GM23338 (cell line): ENCODE data around the gene ADGRD1. TPM values are rescaled to one million over a fixed set of nuclear protein-coding genes. Genes with fewer than 3 reads are reported as not detected.

Experiments used
- ATAC-seq: fragments of 200-7000 bp; cut with Tn5 transposase; 3 replicates; pipeline ENCODE4 v1.9.1; 2020
- DNase-seq: peaks from one replicate; pipeline ENCODE4 v3.0.0-alpha.2; 2015; ENCODE audit warnings: low spot score
- H2AFZ ChIP-seq: fragments of 200-600 bp; sonication (generic); 2 replicates; pipeline ENCODE4 v1.8.0; 2016; ENCODE audit warnings: antibody characterized with exemption, mild to moderate bottlenecking, moderate library complexity
- H3F3A ChIP-seq: fragments of 200-600 bp; sonication (generic); replicated peaks from 2 replicates; pipeline ENCODE4 v1.8.0; 2017; ENCODE audit warnings: antibody characterized with exemption, mixed run types, low read depth
- H3K27ac ChIP-seq: fragments of 200-600 bp; sonication (generic); 2 replicates; pipeline ENCODE4 v1.6.1; 2016; ENCODE audit warnings: low read depth
- H3K27me3 ChIP-seq: fragments of 200-600 bp; sonication (generic); 2 replicates; pipeline ENCODE4 v1.8.0; 2016; ENCODE audit warnings: mild to moderate bottlenecking, mixed run types, moderate library complexity; ENCODE audit not compliant: insufficient read depth
- H3K36me3 ChIP-seq: fragments of 200-600 bp; sonication (generic); 2 replicates; pipeline ENCODE4 v1.8.0; 2016; ENCODE audit warnings: mild to moderate bottlenecking; ENCODE audit not compliant: insufficient read depth
- H3K4me1 ChIP-seq: fragments of 200-600 bp; sonication (generic); 2 replicates; pipeline ENCODE4 v1.8.0; 2016; ENCODE audit warnings: mild to moderate bottlenecking, moderate library complexity; ENCODE audit not compliant: insufficient read depth
- H3K4me2 ChIP-seq: fragments of 200-600 bp; sonication (generic); 2 replicates; pipeline ENCODE4 v1.7.1; 2017; ENCODE audit warnings: mixed run types
- H3K4me3 ChIP-seq: fragments of 200-600 bp; sonication (generic); 2 replicates; pipeline ENCODE4 v1.6.1; 2016; ENCODE audit warnings: mixed run types
- H3K79me2 ChIP-seq: fragments of 200-600 bp; sonication (generic); replicated peaks from 2 replicates; pipeline ENCODE4 v1.8.0; 2017; ENCODE audit warnings: mild to moderate bottlenecking; ENCODE audit not compliant: insufficient read depth
- H3K9me2 ChIP-seq: fragments of 200-600 bp; sonication (generic); 2 replicates; pipeline ENCODE4 v1.8.0; 2017; ENCODE audit not compliant: insufficient read depth
- H4K20me1 ChIP-seq: fragments of 200-600 bp; sonication (generic); replicated peaks from 2 replicates; pipeline ENCODE4 v1.8.0; 2017; ENCODE audit warnings: mild to moderate bottlenecking; ENCODE audit not compliant: insufficient read depth
- H3K27ac Mint-ChIP-seq: 2 replicates; pipeline ENCODE4 v1.8.0; 2020; ENCODE audit warnings: inconsistent platforms, mild to moderate bottlenecking, moderate library complexity, mixed read lengths
- H3K27me3 Mint-ChIP-seq: 3 replicates; pipeline ENCODE4 v1.8.0; 2022; ENCODE audit warnings: low read depth, mild to moderate bottlenecking, moderate library complexity, mixed read lengths, inconsistent platforms; ENCODE audit not compliant: insufficient read depth, poor library complexity
- H3K36me3 Mint-ChIP-seq: 3 replicates; pipeline ENCODE4 v1.8.0; 2021; ENCODE audit warnings: low read depth, mild to moderate bottlenecking, inconsistent platforms, moderate library complexity, mixed read lengths
- H3K4me1 Mint-ChIP-seq: 3 replicates; pipeline ENCODE4 v1.8.0; 2020; ENCODE audit warnings: mild to moderate bottlenecking, inconsistent platforms, mixed read lengths
- H3K4me3 Mint-ChIP-seq: 3 replicates; pipeline ENCODE4 v1.8.0; 2021; ENCODE audit warnings: moderate library complexity, mild to moderate bottlenecking, inconsistent platforms, mixed read lengths
- H3K9me3 Mint-ChIP-seq: 3 replicates; pipeline ENCODE4 v1.8.0; 2020; ENCODE audit warnings: moderate library complexity, mild to moderate bottlenecking, inconsistent platforms, mixed read lengths
- JUNB ChIP-seq: IDR thresholded peaks from one replicate; pipeline ENCODE4 v1.6.1; 2016; ENCODE audit warnings: antibody characterized with exemption; ENCODE audit not compliant: unreplicated experiment
- NANOG ChIP-seq: IDR thresholded peaks from 2 replicates; pipeline ENCODE4 v1.6.1; 2016; ENCODE audit warnings: antibody characterized with exemption, borderline replicate concordance
- POLR2AphosphoS5 ChIP-seq: IDR thresholded peaks from 2 replicates; pipeline ENCODE4 v1.6.1; 2016; ENCODE audit warnings: antibody characterized with exemption, low read depth
- ZNF114 ChIP-seq: fragments of 250-450 bp; sonication (Bioruptor Pico); IDR thresholded peaks from 2 replicates; pipeline ENCODE4 v1.5.0; 2020; ENCODE audit warnings: mild to moderate bottlenecking, moderate library complexity
- ZNF331 ChIP-seq: fragments of 250-450 bp; sonication (Bioruptor Pico); IDR thresholded peaks from 2 replicates; pipeline ENCODE4 v1.5.0; 2020; ENCODE audit warnings: low read depth, mild to moderate bottlenecking, moderate library complexity
- polyA plus RNA-seq: library from polyadenylated mRNA; unstranded; fragments of >200 nt; fragmentation: Nextera tagmentation; extraction: Ambion mirVana; gene quantifications from 2 replicates; pipeline ENCODE4 v1.2.1, GENCODE V29; 2016
- total RNA-seq: library from RNA; depleted of rRNA; stranded (reverse); fragments of >200 nt; shearing (Covaris generic); gene quantifications from 2 replicates; pipeline ENCODE4 v1.2.3, GENCODE V29; 2014
- TF ChIP-seq, protein P1 (sequence below): fragments of 250-450 bp; sonication (Bioruptor Pico); IDR thresholded peaks from 2 replicates; pipeline ENCODE4 v1.5.0; 2020; ENCODE audit warnings: mild to moderate bottlenecking, moderate library complexity
- TF ChIP-seq, protein P2 (sequence below), 2 experiments: fragments of 200-600 bp in 1 of 2; sonication (generic) in 1 of 2; conservative IDR thresholded peaks; 2 replicates each; pipeline versions ENCODE4 v1.5.1 to v1.6.1; 2016 to 2017; ENCODE audit warnings: antibody characterized with exemption in 2 of 2, low read depth in 2 of 2, mild to moderate bottlenecking in 2 of 2, moderate library complexity in 1 of 2
- TF ChIP-seq, protein P3 (sequence below): IDR thresholded peaks from 2 replicates; pipeline ENCODE4 v1.6.1; 2016; ENCODE audit warnings: antibody characterized with exemption
- TF ChIP-seq, protein P4 (sequence below): IDR thresholded peaks from one replicate; pipeline ENCODE4 v1.6.1; 2018; ENCODE audit warnings: antibody characterized with exemption; ENCODE audit not compliant: unreplicated experiment

ADGRD1 gene
- total and polyA plus RNA-seq, 2 experiments from 2014 or later, result 1.4 TPM; not detected in 1

DNA sequence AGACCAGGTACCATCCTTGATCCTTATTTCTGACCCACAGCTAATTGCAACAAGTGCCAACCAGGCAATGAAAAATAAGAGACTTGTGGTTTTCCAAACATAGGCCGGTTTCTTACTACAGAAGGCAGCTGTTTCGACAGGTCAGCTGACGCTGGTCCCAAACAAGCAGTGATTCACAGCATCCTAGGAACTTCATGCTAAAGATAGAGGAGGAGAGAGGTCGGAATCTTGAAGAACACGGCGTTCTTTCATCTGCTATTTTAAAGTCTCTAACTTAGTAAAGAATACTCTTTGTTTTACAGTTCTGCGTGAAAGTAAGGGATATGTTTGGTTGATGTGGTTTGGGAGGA is 28.1 kb upstream of the ADGRD1 start (continued):
- TF ChIP-seq, protein P1, sequence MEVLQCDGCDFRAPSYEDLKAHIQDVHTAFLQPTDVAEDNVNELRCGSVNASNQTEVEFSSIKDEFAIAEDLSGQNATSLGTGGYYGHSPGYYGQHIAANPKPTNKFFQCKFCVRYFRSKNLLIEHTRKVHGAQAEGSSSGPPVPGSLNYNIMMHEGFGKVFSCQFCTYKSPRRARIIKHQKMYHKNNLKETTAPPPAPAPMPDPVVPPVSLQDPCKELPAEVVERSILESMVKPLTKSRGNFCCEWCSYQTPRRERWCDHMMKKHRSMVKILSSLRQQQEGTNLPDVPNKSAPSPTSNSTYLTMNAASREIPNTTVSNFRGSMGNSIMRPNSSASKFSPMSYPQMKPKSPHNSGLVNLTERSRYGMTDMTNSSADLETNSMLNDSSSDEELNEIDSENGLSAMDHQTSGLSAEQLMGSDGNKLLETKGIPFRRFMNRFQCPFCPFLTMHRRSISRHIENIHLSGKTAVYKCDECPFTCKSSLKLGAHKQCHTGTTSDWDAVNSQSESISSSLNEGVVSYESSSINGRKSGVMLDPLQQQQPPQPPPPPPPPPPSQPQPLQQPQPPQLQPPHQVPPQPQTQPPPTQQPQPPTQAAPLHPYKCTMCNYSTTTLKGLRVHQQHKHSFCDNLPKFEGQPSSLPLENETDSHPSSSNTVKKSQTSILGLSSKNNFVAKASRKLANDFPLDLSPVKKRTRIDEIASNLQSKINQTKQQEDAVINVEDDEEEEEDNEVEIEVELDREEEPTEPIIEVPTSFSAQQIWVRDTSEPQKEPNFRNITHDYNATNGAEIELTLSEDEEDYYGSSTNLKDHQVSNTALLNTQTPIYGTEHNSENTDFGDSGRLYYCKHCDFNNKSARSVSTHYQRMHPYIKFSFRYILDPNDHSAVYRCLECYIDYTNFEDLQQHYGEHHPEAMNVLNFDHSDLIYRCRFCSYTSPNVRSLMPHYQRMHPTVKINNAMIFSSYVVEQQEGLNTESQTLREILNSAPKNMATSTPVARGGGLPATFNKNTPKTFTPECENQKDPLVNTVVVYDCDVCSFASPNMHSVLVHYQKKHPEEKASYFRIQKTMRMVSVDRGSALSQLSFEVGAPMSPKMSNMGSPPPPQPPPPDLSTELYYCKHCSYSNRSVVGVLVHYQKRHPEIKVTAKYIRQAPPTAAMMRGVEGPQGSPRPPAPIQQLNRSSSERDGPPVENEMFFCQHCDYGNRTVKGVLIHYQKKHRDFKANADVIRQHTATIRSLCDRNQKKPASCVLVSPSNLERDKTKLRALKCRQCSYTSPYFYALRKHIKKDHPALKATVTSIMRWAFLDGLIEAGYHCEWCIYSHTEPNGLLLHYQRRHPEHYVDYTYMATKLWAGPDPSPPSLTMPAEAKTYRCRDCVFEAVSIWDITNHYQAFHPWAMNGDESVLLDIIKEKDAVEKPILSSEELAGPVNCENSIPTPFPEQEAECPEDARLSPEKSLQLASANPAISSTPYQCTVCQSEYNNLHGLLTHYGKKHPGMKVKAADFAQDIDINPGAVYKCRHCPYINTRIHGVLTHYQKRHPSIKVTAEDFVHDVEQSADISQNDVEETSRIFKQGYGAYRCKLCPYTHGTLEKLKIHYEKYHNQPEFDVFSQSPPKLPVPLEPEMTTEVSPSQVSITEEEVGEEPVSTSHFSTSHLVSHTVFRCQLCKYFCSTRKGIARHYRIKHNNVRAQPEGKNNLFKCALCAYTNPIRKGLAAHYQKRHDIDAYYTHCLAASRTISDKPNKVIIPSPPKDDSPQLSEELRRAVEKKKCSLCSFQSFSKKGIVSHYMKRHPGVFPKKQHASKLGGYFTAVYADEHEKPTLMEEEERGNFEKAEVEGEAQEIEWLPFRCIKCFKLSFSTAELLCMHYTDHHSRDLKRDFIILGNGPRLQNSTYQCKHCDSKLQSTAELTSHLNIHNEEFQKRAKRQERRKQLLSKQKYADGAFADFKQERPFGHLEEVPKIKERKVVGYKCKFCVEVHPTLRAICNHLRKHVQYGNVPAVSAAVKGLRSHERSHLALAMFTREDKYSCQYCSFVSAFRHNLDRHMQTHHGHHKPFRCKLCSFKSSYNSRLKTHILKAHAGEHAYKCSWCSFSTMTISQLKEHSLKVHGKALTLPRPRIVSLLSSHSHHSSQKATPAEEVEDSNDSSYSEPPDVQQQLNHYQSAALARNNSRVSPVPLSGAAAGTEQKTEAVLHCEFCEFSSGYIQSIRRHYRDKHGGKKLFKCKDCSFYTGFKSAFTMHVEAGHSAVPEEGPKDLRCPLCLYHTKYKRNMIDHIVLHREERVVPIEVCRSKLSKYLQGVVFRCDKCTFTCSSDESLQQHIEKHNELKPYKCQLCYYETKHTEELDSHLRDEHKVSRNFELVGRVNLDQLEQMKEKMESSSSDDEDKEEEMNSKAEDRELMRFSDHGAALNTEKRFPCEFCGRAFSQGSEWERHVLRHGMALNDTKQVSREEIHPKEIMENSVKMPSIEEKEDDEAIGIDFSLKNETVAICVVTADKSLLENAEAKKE (CRISPR knock-in tag), result no peak
- no peak for TF ChIP-seq NANOG
- TF ChIP-seq POLR2AphosphoS5, result no peak
- TF ChIP-seq, protein P2, sequence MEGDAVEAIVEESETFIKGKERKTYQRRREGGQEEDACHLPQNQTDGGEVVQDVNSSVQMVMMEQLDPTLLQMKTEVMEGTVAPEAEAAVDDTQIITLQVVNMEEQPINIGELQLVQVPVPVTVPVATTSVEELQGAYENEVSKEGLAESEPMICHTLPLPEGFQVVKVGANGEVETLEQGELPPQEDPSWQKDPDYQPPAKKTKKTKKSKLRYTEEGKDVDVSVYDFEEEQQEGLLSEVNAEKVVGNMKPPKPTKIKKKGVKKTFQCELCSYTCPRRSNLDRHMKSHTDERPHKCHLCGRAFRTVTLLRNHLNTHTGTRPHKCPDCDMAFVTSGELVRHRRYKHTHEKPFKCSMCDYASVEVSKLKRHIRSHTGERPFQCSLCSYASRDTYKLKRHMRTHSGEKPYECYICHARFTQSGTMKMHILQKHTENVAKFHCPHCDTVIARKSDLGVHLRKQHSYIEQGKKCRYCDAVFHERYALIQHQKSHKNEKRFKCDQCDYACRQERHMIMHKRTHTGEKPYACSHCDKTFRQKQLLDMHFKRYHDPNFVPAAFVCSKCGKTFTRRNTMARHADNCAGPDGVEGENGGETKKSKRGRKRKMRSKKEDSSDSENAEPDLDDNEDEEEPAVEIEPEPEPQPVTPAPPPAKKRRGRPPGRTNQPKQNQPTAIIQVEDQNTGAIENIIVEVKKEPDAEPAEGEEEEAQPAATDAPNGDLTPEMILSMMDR (conservative IDR thresholded peaks at IDR 0.05; ENCODE audit: low read depth in 2 of 2), result no peak
- no peak for TF ChIP-seq ZNF114 (CRISPR knock-in tag)
- TF ChIP-seq ZNF331, result no peak

DNA sequence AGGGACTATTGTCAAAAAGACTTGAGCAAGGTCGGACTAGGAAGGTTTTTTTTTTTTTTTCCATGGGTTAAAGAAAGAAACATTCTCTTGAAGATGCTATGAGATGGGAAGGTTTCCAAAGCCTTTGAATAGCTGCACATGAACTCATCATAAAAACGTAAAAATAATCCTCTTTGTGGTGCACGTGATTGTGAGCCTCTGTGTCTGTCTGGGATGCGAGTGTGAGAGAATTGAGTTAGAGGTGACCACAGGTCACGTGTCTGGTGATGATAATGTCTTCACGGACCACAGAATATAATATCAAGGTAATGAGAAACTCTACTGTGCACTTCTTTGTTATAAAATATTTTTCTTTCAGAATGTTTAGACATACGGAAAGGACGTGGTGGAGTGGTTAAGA is 24.3 kb upstream of the ADGRD1 start:
- Histone ChIP-seq H3K79me2 (no peaks in the 10 kb centered on the region), H3F3A (no peaks in the 10 kb centered on the region), H2AFZ (no peak overlapping the region), H3K27ac (no peak overlapping the region), H3K27me3 (no peaks in the 10 kb centered on the region), H3K9me2 (no peaks in the 10 kb centered on the region), H4K20me1 (no peaks in the 10 kb centered on the region), H3K4me2 (no peak overlapping the region), H3K36me3 (no peaks in the 10 kb centered on the region), H3K4me3 (no peak overlapping the region), H3K4me1 (no peaks in the 10 kb centered on the region)
- H3K9me3 Mint-ChIP-seq, result peaks cover 2% of the 10 kb centered on the region; the same call in 2 of the 3 replicates
- no peaks in the 10 kb centered on the region for H3K36me3 Mint-ChIP-seq
- H3K4me3 Mint-ChIP-seq, result no peak overlapping the region
- ATAC-seq (no peak), DNase-seq (no peak)
- H3K4me1 Mint-ChIP-seq, result peaks cover 3% of the 10 kb centered on the region; the same call in 1 of the 3 replicates
- peaks cover 2% of the 10 kb centered on the region for H3K27me3 Mint-ChIP-seq
- no peak overlapping the region for H3K27ac Mint-ChIP-seq
- TF ChIP-seq JUNB (no peak), ZNF114 (CRISPR knock-in tag) (no peak), NANOG (no peak)
- TF ChIP-seq, protein P3, sequence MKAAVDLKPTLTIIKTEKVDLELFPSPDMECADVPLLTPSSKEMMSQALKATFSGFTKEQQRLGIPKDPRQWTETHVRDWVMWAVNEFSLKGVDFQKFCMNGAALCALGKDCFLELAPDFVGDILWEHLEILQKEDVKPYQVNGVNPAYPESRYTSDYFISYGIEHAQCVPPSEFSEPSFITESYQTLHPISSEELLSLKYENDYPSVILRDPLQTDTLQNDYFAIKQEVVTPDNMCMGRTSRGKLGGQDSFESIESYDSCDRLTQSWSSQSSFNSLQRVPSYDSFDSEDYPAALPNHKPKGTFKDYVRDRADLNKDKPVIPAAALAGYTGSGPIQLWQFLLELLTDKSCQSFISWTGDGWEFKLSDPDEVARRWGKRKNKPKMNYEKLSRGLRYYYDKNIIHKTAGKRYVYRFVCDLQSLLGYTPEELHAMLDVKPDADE, result no peak
- TF ChIP-seq, protein P4, sequence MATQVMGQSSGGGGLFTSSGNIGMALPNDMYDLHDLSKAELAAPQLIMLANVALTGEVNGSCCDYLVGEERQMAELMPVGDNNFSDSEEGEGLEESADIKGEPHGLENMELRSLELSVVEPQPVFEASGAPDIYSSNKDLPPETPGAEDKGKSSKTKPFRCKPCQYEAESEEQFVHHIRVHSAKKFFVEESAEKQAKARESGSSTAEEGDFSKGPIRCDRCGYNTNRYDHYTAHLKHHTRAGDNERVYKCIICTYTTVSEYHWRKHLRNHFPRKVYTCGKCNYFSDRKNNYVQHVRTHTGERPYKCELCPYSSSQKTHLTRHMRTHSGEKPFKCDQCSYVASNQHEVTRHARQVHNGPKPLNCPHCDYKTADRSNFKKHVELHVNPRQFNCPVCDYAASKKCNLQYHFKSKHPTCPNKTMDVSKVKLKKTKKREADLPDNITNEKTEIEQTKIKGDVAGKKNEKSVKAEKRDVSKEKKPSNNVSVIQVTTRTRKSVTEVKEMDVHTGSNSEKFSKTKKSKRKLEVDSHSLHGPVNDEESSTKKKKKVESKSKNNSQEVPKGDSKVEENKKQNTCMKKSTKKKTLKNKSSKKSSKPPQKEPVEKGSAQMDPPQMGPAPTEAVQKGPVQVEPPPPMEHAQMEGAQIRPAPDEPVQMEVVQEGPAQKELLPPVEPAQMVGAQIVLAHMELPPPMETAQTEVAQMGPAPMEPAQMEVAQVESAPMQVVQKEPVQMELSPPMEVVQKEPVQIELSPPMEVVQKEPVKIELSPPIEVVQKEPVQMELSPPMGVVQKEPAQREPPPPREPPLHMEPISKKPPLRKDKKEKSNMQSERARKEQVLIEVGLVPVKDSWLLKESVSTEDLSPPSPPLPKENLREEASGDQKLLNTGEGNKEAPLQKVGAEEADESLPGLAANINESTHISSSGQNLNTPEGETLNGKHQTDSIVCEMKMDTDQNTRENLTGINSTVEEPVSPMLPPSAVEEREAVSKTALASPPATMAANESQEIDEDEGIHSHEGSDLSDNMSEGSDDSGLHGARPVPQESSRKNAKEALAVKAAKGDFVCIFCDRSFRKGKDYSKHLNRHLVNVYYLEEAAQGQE, result no peak
